ENCODE data around the gene SCPEP1. TPM values are rescaled to one million over a fixed set of nuclear protein-coding genes. Genes with fewer than 3 reads are reported as not detected.

The SCPEP1 gene
- total RNA-seq, 4 donors from 2014 or later, result 61.0 to 111 (median 72.4) TPM

GRCh38 chr17:56994009-56994792 is 16.3 kb downstream of the SCPEP1 start:
- Histone ChIP-seq H3K4me3 (no peak overlapping the region), H3K36me3 (peaks cover 29 to 100% (median 77%) of the 10 kb centered on the region in 4 donors), H3K27me3 (no peaks in the 10 kb centered on the region), H3K27ac (replicated peaks in 1 of 4) (no peak overlapping the region), H3K9me3 (no peaks in the 10 kb centered on the region), H3K4me1 (peaks cover 0 to 11% (median 3%) of the 10 kb centered on the region in 4 donors)
- no peak for DNase-seq (ENCODE audit: extremely low spot score)
- intact Hi-C loops (cut with DNase I), result no loop called here
- TF ChIP-seq POLR2A (IDR thresholded peaks at IDR 0.05; ENCODE audit: low read depth) (no peak), POLR2AphosphoS5 (IDR thresholded peaks at IDR 0.05) (no peak), EP300 (IDR thresholded peaks at IDR 0.05) (no peak), CTCF (IDR thresholded peaks at IDR 0.05) (no peak)
- 91% methylated on average over 4 of the region's 4 CpGs for WGBS

- 45% methylated on average over 1 of the region's 1 CpG for WGBS
- Histone ChIP-seq H3K27ac (replicated peaks in 1 of 4) (no peak overlapping the region), H3K27me3 (no peaks in the 10 kb centered on the region), H3K36me3 (peaks cover 21 to 97% (median 78%) of the 10 kb centered on the region in 4 donors), H3K9me3 (no peaks in the 10 kb centered on the region), H3K4me1 (peaks cover 0 to 11% (median 3%) of the 10 kb centered on the region in 4 donors), H3K4me3 (no peak overlapping the region)
- TF ChIP-seq POLR2A (IDR thresholded peaks at IDR 0.05; ENCODE audit: low read depth) (no peak), EP300 (IDR thresholded peaks at IDR 0.05) (no peak)
- DNase-seq (ENCODE audit: extremely low spot score), result no peak
- intact Hi-C loops (cut with DNase I), result no loop called here
These were observed 17.8 kb downstream of the SCPEP1 start for GRCh38 chr17:56995766-56996165.

- TF ChIP-seq CTCF (IDR thresholded peaks at IDR 0.05) (no peak), POLR2A (IDR thresholded peaks at IDR 0.05; ENCODE audit: low read depth) (no peak), POLR2AphosphoS5 (IDR thresholded peaks at IDR 0.05) (no peak), EP300 (IDR thresholded peaks at IDR 0.05) (no peak)
- no peak for DNase-seq (ENCODE audit: extremely low spot score)
- WGBS, result 98% methylated on average over 2 of the region's 2 CpGs
- Histone ChIP-seq H3K36me3 (peaks cover 32 to 97% (median 78%) of the 10 kb centered on the region in 4 donors), H3K9me3 (no peaks in the 10 kb centered on the region), H3K4me3 (no peak overlapping the region), H3K27me3 (no peaks in the 10 kb centered on the region), H3K4me1 (peaks cover 0 to 11% (median 3%) of the 10 kb centered on the region in 4 donors), H3K27ac (replicated peaks in 1 of 4) (no peak overlapping the region)
- intact Hi-C loops (cut with DNase I), result no loop called here
These were observed 19.4 kb downstream of the SCPEP1 start for GRCh38 chr17:56997313-56997712.

- H3K4me3 ChIP-seq, result no peak overlapping the region
- no peak for DNase-seq (ENCODE audit: extremely low spot score)
- peaks cover 0 to 6% (median 2%) of the 10 kb centered on the region in 4 donors for H3K4me1 ChIP-seq
- H3K27me3 ChIP-seq, result no peaks in the 10 kb centered on the region
- WGBS, result 96% methylated on average over 7 of the region's 7 CpGs
- H3K9me3 ChIP-seq, result no peaks in the 10 kb centered on the region
- peak in 2 of 3 experiments; percentile 5 to 24 for TF ChIP-seq CTCF (IDR thresholded peaks at IDR 0.05)
- TF ChIP-seq POLR2AphosphoS5 (IDR thresholded peaks at IDR 0.05), result no peak
- no peak for TF ChIP-seq POLR2A (IDR thresholded peaks at IDR 0.05; ENCODE audit: low read depth)
- TF ChIP-seq EP300 (IDR thresholded peaks at IDR 0.05), result no peak
- intact Hi-C loops (cut with DNase I), result no loop called here
- peaks cover 16 to 94% (median 80%) of the 10 kb centered on the region in 4 donors for H3K36me3 ChIP-seq
- no peak overlapping the region for H3K27ac ChIP-seq (replicated peaks in 1 of 4)
These were observed 23.6 kb downstream of the SCPEP1 start for GRCh38 chr17:57001541-57001940.

GRCh38 chr17:57002904-57003303 is 25.0 kb downstream of the SCPEP1 start:
- TF ChIP-seq POLR2AphosphoS5 (IDR thresholded peaks at IDR 0.05) (no peak), EP300 (IDR thresholded peaks at IDR 0.05) (no peak), CTCF (IDR thresholded peaks at IDR 0.05) (no peak), POLR2A (IDR thresholded peaks at IDR 0.05; ENCODE audit: low read depth) (no peak)
- Histone ChIP-seq H3K4me3 (no peak overlapping the region), H3K9me3 (no peaks in the 10 kb centered on the region), H3K27ac (replicated peaks in 1 of 4) (no peak overlapping the region), H3K27me3 (no peaks in the 10 kb centered on the region), H3K36me3 (peaks cover 16 to 87% (median 73%) of the 10 kb centered on the region in 4 donors), H3K4me1 (peaks cover 0 to 6% (median 2%) of the 10 kb centered on the region in 4 donors)
- no peak for DNase-seq (ENCODE audit: extremely low spot score)
- WGBS, result 93% methylated on average over 5 of the region's 5 CpGs
- intact Hi-C loops (cut with DNase I), result no loop called here
